ENCODE results near the gene MED15.

The MED15 gene

GRCh38 chr22:20560716-20561115 is 53.3 kb downstream of the MED15 start:
- Histone ChIP-seq H3K4me1 (ENCODE audit: control insufficient read depth in 5 of 5, insufficient read depth in 5 of 5, low read length in 5 of 5) (peaks cover 0 to 24% (median 16%) of the 10 kb centered on the region in 5 donors), H3K36me3 (ENCODE audit: control insufficient read depth in 5 of 5, insufficient read depth in 5 of 5, low read length in 5 of 5) (peaks cover 7 to 70% (median 50%) of the 10 kb centered on the region in 5 donors), H3K27me3 (ENCODE audit: control insufficient read depth in 5 of 5, insufficient read depth in 4 of 5, low read length in 5 of 5) (no peaks in the 10 kb centered on the region), H3K4me3 (ENCODE audit: low read depth in 1 of 5, low read length in 5 of 5) (no peak overlapping the region), H3K9me3 (ENCODE audit: control insufficient read depth in 5 of 5, low read length in 5 of 5) (no peaks in the 10 kb centered on the region), H3K9ac (ENCODE audit: low read length in 5 of 5) (no peak overlapping the region), H3K27ac (ENCODE audit: low read depth, low read length) (no peak overlapping the region)

DNA sequence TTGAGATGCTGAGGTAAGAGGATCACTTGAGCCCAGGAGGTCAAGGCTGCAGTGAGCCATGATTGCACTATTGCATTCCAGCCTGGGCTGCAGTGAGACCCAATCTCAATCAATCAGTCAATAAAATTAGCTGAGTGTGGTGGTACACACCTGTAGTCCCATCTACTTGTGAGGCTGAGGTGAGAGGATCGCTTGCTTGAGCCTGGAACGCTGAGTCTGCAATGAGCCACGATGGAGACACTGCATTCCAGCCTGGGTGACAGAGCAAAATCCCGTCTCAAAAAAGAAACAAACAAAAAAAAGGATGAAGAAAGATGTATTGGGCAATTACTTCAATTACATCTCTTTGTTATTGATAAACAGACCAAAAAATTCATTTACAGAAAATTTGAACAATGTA is 54.5 kb downstream of the MED15 start:
- no peaks in the 10 kb centered on the region for H3K27me3 ChIP-seq (ENCODE audit: control insufficient read depth in 5 of 5, insufficient read depth in 4 of 5, low read length in 5 of 5)
- H3K4me3 ChIP-seq (ENCODE audit: low read depth in 1 of 5, low read length in 5 of 5) = no peak overlapping the region
- H3K9ac ChIP-seq (ENCODE audit: low read length in 5 of 5) = no peak overlapping the region
- H3K4me1 ChIP-seq (ENCODE audit: control insufficient read depth in 5 of 5, insufficient read depth in 5 of 5, low read length in 5 of 5) = peaks cover 3 to 31% (median 19%) of the 10 kb centered on the region in 5 donors
- H3K36me3 ChIP-seq (ENCODE audit: control insufficient read depth in 5 of 5, insufficient read depth in 5 of 5, low read length in 5 of 5) = peaks cover 7 to 69% (median 53%) of the 10 kb centered on the region in 5 donors
- no peaks in the 10 kb centered on the region for H3K9me3 ChIP-seq (ENCODE audit: control insufficient read depth in 5 of 5, low read length in 5 of 5)
- H3K27ac ChIP-seq (ENCODE audit: low read depth, low read length) = no peak overlapping the region

DNA sequence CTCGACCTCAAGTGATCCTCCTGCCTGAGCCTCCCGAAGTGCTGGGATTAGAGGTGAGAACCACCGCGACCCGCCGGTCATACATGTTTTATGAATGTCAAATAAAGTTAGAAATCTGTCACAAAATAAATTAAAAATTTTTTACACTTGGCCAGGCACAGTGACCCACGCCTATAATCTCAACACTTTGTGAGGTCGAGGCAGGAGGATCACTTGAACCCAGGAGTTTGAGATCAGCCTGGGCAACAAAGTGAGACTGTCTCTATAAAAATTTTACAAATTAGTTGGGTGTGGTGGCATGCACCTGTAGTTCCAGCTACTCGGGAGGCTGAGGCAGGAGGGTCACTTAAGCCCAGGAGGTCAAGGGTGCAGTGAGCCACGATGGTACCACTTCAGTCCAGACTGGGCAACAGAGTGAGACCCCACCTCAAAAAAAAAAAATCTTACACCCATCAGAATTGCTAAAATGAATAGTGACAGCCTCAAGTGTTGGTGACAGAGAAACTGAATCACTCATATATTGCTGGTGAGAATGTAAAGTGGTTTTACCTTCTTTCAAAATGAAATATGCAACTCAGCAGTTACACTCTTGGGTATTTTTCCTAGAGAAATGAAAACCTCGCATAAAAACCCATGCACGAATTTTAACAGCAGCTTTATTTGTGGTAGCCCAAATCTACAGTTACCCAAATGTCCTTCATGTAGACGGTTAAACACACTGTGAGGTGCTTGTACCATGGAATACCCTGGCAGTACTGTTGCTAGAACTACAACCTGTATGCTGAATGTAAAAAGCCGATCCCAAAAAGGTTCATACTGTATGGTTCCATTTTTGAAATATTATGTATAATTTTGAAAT is 55.4 kb downstream of the MED15 start:
- H3K9ac ChIP-seq (ENCODE audit: low read length in 5 of 5) = no peak overlapping the region
- no peak overlapping the region for H3K4me3 ChIP-seq (ENCODE audit: low read depth in 1 of 5, low read length in 5 of 5)
- H3K27ac ChIP-seq (ENCODE audit: low read depth, low read length) = no peak overlapping the region
- no peaks in the 10 kb centered on the region for H3K9me3 ChIP-seq (ENCODE audit: control insufficient read depth in 5 of 5, low read length in 5 of 5)
- H3K36me3 ChIP-seq (ENCODE audit: control insufficient read depth in 5 of 5, insufficient read depth in 5 of 5, low read length in 5 of 5) = peaks cover 7 to 74% (median 60%) of the 10 kb centered on the region in 5 donors
- no peaks in the 10 kb centered on the region for H3K27me3 ChIP-seq (ENCODE audit: control insufficient read depth in 5 of 5, insufficient read depth in 4 of 5, low read length in 5 of 5)
- peaks cover 9 to 37% (median 28%) of the 10 kb centered on the region in 5 donors for H3K4me1 ChIP-seq (ENCODE audit: control insufficient read depth in 5 of 5, insufficient read depth in 5 of 5, low read length in 5 of 5)

DNA sequence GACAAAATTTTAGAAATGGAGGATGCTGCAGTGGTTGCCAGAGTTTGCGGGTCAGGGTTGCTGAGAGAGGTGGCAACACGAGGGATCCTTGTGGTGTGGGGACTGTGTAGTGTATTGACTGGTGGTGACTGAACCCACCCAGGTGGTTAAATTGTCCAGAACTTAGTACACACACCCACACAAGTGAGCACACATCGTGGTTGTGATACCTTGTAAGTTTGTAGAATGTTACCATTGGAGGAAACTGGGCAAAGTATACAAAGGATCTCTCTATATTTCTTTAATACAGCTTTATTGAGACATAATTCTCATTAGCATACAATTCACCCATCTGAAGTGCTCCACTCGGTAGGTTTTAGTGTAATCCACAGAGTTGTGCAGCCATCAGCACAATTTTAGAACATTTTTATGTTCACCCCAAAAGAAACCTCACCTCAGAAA is 56.1 kb downstream of the MED15 start:
- Histone ChIP-seq H3K27me3 (ENCODE audit: control insufficient read depth in 5 of 5, insufficient read depth in 4 of 5, low read length in 5 of 5) (no peaks in the 10 kb centered on the region), H3K36me3 (ENCODE audit: control insufficient read depth in 5 of 5, insufficient read depth in 5 of 5, low read length in 5 of 5) (peaks cover 7 to 75% (median 61%) of the 10 kb centered on the region in 5 donors), H3K9me3 (ENCODE audit: control insufficient read depth in 5 of 5, low read length in 5 of 5) (no peaks in the 10 kb centered on the region), H3K27ac (ENCODE audit: low read depth, low read length) (no peak overlapping the region), H3K4me1 (ENCODE audit: control insufficient read depth in 5 of 5, insufficient read depth in 5 of 5, low read length in 5 of 5) (peaks cover 13 to 44% (median 35%) of the 10 kb centered on the region in 5 donors), H3K9ac (ENCODE audit: low read length in 5 of 5) (no peak overlapping the region), H3K4me3 (ENCODE audit: low read depth in 1 of 5, low read length in 5 of 5) (no peak overlapping the region)

DNA sequence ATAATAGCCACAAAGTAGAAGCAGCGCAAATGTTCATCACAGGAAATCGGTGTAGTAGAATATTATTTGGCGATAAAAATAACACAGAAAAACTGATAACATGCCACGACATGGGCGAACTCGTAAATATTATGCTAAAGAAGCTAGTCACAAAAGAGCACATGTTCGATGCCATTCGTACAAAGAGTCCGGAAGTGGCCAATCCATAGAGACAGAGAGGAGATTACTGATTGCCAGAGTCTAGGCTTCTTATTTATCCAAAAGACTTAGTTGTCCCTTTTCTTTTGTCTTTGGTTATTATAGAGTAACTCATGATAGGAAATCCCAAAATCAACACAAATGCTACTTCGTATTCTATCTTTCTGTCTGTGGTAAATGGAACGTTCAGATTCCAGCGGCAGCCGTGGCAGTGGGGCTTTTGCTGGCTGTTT is 56.5 kb downstream of the MED15 start:
- Histone ChIP-seq H3K4me1 (ENCODE audit: control insufficient read depth in 5 of 5, insufficient read depth in 5 of 5, low read length in 5 of 5) (peaks cover 17 to 48% (median 39%) of the 10 kb centered on the region in 5 donors), H3K9me3 (ENCODE audit: control insufficient read depth in 5 of 5, low read length in 5 of 5) (no peaks in the 10 kb centered on the region), H3K27me3 (ENCODE audit: control insufficient read depth in 5 of 5, insufficient read depth in 4 of 5, low read length in 5 of 5) (no peaks in the 10 kb centered on the region), H3K4me3 (ENCODE audit: low read depth in 1 of 5, low read length in 5 of 5) (no peak overlapping the region), H3K27ac (ENCODE audit: low read depth, low read length) (no peak overlapping the region), H3K36me3 (ENCODE audit: control insufficient read depth in 5 of 5, insufficient read depth in 5 of 5, low read length in 5 of 5) (peaks cover 6 to 75% (median 61%) of the 10 kb centered on the region in 5 donors), H3K9ac (ENCODE audit: low read length in 5 of 5) (no peak overlapping the region)

DNA sequence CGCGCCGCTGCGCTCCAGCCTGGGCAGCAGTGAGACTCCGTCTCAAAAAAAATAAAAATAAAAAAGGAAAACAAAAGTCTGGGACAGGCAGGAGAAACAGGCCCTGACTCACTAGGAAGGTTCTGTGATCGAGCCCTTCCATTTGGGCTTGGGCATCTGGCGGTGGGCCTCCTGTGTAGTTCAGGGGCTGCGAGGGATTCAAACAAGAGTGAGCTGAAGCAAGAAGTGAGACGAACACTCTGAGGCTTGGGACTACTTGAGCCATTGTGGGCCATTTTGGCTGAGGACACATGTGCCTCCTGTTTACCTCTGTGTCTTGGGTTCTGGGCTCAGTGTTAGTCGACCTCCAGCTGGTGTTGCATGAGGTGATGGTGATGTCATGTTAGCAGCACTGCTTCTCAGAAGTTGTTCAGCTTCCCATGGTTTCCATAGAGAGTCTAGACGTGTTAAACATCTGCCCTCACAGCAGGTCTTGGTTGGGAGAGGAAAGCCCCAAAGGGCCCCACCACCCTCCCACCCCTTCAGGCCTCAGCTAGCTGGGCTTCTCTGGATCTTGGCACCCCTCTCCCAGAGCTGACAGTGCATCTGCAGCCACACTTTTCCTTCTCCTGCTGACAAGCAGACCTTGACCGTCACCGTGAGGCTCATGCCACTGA is 57.8 kb downstream of the MED15 start:
- Histone ChIP-seq H3K4me3 (ENCODE audit: low read depth in 1 of 5, low read length in 5 of 5) (no peak overlapping the region), H3K4me1 (ENCODE audit: control insufficient read depth in 5 of 5, insufficient read depth in 5 of 5, low read length in 5 of 5) (peaks cover 22 to 56% (median 47%) of the 10 kb centered on the region in 5 donors), H3K36me3 (ENCODE audit: control insufficient read depth in 5 of 5, insufficient read depth in 5 of 5, low read length in 5 of 5) (peaks cover 0 to 74% (median 60%) of the 10 kb centered on the region in 5 donors), H3K9me3 (ENCODE audit: control insufficient read depth in 5 of 5, low read length in 5 of 5) (no peaks in the 10 kb centered on the region), H3K27me3 (ENCODE audit: control insufficient read depth in 5 of 5, insufficient read depth in 4 of 5, low read length in 5 of 5) (no peaks in the 10 kb centered on the region), H3K27ac (ENCODE audit: low read depth, low read length) (no peak overlapping the region), H3K9ac (ENCODE audit: low read length in 5 of 5) (no peak overlapping the region)

DNA sequence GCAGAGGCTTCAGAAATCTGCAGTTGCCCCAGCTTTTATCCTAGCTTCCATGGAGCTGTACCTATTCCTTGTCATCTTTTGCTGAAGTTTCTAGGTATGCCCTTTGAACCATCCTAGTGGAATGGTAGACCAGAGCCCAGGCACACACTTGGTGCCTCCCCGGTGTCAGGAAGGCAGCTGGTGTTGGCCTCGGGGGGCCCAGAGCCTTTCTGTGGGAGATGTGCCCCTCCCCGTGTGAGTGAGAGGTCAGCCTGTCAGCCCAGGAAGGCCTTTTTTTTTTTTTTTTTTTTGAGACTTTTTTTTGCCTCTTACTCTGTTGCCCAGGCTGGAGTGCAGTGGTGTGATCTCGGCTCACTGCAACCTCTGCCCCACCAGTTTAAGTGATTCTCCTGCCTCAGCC is 58.4 kb downstream of the MED15 start:
- H3K9ac ChIP-seq (ENCODE audit: low read length in 5 of 5) = no peak overlapping the region
- H3K4me3 ChIP-seq (ENCODE audit: low read depth in 1 of 5, low read length in 5 of 5) = no peak overlapping the region
- H3K4me1 ChIP-seq (ENCODE audit: control insufficient read depth in 5 of 5, insufficient read depth in 5 of 5, low read length in 5 of 5) = peaks cover 22 to 56% (median 47%) of the 10 kb centered on the region in 5 donors
- peaks cover 0 to 72% (median 60%) of the 10 kb centered on the region in 5 donors for H3K36me3 ChIP-seq (ENCODE audit: control insufficient read depth in 5 of 5, insufficient read depth in 5 of 5, low read length in 5 of 5)
- no peak overlapping the region for H3K27ac ChIP-seq (ENCODE audit: low read depth, low read length)
- H3K27me3 ChIP-seq (ENCODE audit: control insufficient read depth in 5 of 5, insufficient read depth in 4 of 5, low read length in 5 of 5) = no peaks in the 10 kb centered on the region
- no peaks in the 10 kb centered on the region for H3K9me3 ChIP-seq (ENCODE audit: control insufficient read depth in 5 of 5, low read length in 5 of 5)

- peak overlapping the region in 1 of 5 donors; percentile 11 for H3K4me3 ChIP-seq (ENCODE audit: low read depth in 1 of 5, low read length in 5 of 5)
- H3K9ac ChIP-seq (ENCODE audit: low read length in 5 of 5) = no peak overlapping the region
- no peaks in the 10 kb centered on the region for H3K27me3 ChIP-seq (ENCODE audit: control insufficient read depth in 5 of 5, insufficient read depth in 4 of 5, low read length in 5 of 5)
- peaks cover 22 to 58% (median 48%) of the 10 kb centered on the region in 5 donors for H3K4me1 ChIP-seq (ENCODE audit: control insufficient read depth in 5 of 5, insufficient read depth in 5 of 5, low read length in 5 of 5)
- peaks cover 0 to 79% (median 68%) of the 10 kb centered on the region in 5 donors for H3K36me3 ChIP-seq (ENCODE audit: control insufficient read depth in 5 of 5, insufficient read depth in 5 of 5, low read length in 5 of 5)
- peak overlapping the region; percentile 84 for H3K27ac ChIP-seq (ENCODE audit: low read depth, low read length)
- no peaks in the 10 kb centered on the region for H3K9me3 ChIP-seq (ENCODE audit: control insufficient read depth in 5 of 5, low read length in 5 of 5)
Measured at GRCh38 chr22:20566420-20567260, 59.2 kb downstream of the MED15 start.

GRCh38 chr22:20567371-20567847 is 60.0 kb downstream of the MED15 start:
- peaks cover 22 to 56% (median 46%) of the 10 kb centered on the region in 5 donors for H3K4me1 ChIP-seq (ENCODE audit: control insufficient read depth in 5 of 5, insufficient read depth in 5 of 5, low read length in 5 of 5)
- peak overlapping the region in 1 of 5 donors; percentile 4 for H3K9ac ChIP-seq (ENCODE audit: low read length in 5 of 5)
- H3K9me3 ChIP-seq (ENCODE audit: control insufficient read depth in 5 of 5, low read length in 5 of 5) = no peaks in the 10 kb centered on the region
- peak overlapping the region; percentile 84 for H3K27ac ChIP-seq (ENCODE audit: low read depth, low read length)
- H3K4me3 ChIP-seq (ENCODE audit: low read depth in 1 of 5, low read length in 5 of 5) = no peak overlapping the region
- no peaks in the 10 kb centered on the region for H3K27me3 ChIP-seq (ENCODE audit: control insufficient read depth in 5 of 5, insufficient read depth in 4 of 5, low read length in 5 of 5)
- H3K36me3 ChIP-seq (ENCODE audit: control insufficient read depth in 5 of 5, insufficient read depth in 5 of 5, low read length in 5 of 5) = peaks cover 0 to 82% (median 74%) of the 10 kb centered on the region in 5 donors
